ENCODE data around the gene FAM200A.

DNA sequence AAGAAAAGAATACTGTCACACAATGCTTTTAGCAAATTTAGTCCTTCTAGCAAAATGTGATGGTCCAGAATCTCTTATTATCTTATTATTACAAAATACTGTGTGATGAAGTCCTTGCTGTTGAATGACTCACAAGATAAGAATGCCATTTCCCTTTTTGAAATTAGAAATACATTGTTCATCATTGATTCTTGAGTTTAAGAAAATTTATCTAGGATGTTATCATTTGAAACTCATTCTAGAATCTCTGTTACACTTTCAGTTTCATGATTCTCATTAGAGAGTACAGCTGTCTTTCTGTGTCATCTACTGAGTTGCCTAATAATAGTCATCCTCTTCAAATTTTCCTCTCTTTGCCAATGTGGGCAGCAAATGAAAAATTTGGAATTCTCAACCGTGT lies 37.9 kb downstream of the FAM200A start:
- TF ChIP-seq POLR2A (IDR thresholded peaks at IDR 0.05) = no peak
- TF ChIP-seq, protein P1, sequence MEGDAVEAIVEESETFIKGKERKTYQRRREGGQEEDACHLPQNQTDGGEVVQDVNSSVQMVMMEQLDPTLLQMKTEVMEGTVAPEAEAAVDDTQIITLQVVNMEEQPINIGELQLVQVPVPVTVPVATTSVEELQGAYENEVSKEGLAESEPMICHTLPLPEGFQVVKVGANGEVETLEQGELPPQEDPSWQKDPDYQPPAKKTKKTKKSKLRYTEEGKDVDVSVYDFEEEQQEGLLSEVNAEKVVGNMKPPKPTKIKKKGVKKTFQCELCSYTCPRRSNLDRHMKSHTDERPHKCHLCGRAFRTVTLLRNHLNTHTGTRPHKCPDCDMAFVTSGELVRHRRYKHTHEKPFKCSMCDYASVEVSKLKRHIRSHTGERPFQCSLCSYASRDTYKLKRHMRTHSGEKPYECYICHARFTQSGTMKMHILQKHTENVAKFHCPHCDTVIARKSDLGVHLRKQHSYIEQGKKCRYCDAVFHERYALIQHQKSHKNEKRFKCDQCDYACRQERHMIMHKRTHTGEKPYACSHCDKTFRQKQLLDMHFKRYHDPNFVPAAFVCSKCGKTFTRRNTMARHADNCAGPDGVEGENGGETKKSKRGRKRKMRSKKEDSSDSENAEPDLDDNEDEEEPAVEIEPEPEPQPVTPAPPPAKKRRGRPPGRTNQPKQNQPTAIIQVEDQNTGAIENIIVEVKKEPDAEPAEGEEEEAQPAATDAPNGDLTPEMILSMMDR (IDR thresholded peaks at IDR 0.05) = no peak
